ENCODE results near the gene CCSER2. TPM values are rescaled to one million over a fixed set of nuclear protein-coding genes. Genes with fewer than 3 reads are reported as not detected.

Gene CCSER2
- total RNA-seq, 4 donors from 2014 or later: 60.5 to 80.6 (median 63.1) TPM

DNA sequence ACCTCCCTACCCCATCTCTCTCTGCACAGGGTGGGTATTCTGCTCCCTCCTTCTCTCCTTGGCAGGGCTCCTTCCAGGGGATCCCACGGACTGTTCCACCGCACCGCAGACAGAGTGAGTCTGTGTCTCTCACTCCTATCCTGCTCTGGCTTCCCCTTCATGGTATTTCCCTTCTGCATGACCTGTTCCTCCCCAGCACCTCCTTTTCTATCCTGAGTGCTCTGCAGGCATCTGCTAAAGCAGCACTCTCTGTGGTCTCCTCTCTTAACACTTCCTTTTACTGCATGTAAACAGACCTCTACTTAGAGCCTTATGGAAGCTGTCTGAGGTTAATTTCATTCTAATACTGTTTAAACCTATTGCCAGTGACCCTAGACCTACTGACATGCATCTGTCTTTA lies 171.5 kb downstream of the CCSER2 start:
- 62% methylated on average over 3 of the region's 3 CpGs for WGBS
- DNase-seq (ENCODE audit: extremely low spot score): no peak
- Histone ChIP-seq H3K27ac (replicated peaks in 1 of 4) (no peak overlapping the region), H3K9me3 (no peaks in the 10 kb centered on the region), H3K4me1 (peaks cover 0 to 1% (median 0%) of the 10 kb centered on the region in 4 donors), H3K4me3 (no peak overlapping the region), H3K36me3 (peaks cover 0 to 5% (median 0%) of the 10 kb centered on the region in 4 donors), H3K27me3 (no peaks in the 10 kb centered on the region)
- intact Hi-C loops (cut with DNase I): no loop called here
- no peak for TF ChIP-seq CTCF (IDR thresholded peaks at IDR 0.05)
- no peak for TF ChIP-seq POLR2AphosphoS5 (IDR thresholded peaks at IDR 0.05)

- TF ChIP-seq EP300 (IDR thresholded peaks at IDR 0.05) (no peak), POLR2A (IDR thresholded peaks at IDR 0.05; ENCODE audit: low read depth) (no peak), POLR2AphosphoS5 (IDR thresholded peaks at IDR 0.05) (no peak), CTCF (IDR thresholded peaks at IDR 0.05) (no peak)
- Histone ChIP-seq H3K27ac (replicated peaks in 1 of 4) (no peak overlapping the region), H3K36me3 (peaks cover 15 to 22% (median 19%) of the 10 kb centered on the region in 4 donors), H3K9me3 (no peaks in the 10 kb centered on the region), H3K4me1 (no peaks in the 10 kb centered on the region), H3K4me3 (no peak overlapping the region), H3K27me3 (no peaks in the 10 kb centered on the region)
- intact Hi-C loops (cut with DNase I): no loop called here
- WGBS: 89% methylated on average over 3 of the region's 3 CpGs
- DNase-seq (ENCODE audit: extremely low spot score): no peak
These were observed 181.7 kb downstream of the CCSER2 start for GRCh38 chr10:84510121-84510520.

GRCh38 chr10:84511106-84511505 lies 182.7 kb downstream of the CCSER2 start:
- intact Hi-C loops (cut with DNase I): no loop called here
- Histone ChIP-seq H3K27me3 (no peaks in the 10 kb centered on the region), H3K4me1 (no peaks in the 10 kb centered on the region), H3K27ac (replicated peaks in 1 of 4) (no peak overlapping the region), H3K36me3 (peaks cover 15 to 32% (median 21%) of the 10 kb centered on the region in 4 donors), H3K9me3 (no peaks in the 10 kb centered on the region), H3K4me3 (no peak overlapping the region)
- no peak for DNase-seq (ENCODE audit: extremely low spot score)
- TF ChIP-seq POLR2A (IDR thresholded peaks at IDR 0.05; ENCODE audit: low read depth) (no peak), CTCF (IDR thresholded peaks at IDR 0.05) (no peak), POLR2AphosphoS5 (IDR thresholded peaks at IDR 0.05) (no peak), EP300 (IDR thresholded peaks at IDR 0.05) (no peak)
- WGBS: 88% methylated on average over 2 of the region's 2 CpGs

- Histone ChIP-seq H3K27me3 (no peaks in the 10 kb centered on the region), H3K4me1 (no peaks in the 10 kb centered on the region), H3K27ac (replicated peaks in 1 of 4) (no peak overlapping the region), H3K36me3 (peaks cover 15 to 33% (median 21%) of the 10 kb centered on the region in 4 donors), H3K4me3 (no peak overlapping the region), H3K9me3 (no peaks in the 10 kb centered on the region)
- DNase-seq (ENCODE audit: extremely low spot score): no peak
- 89% methylated on average over 5 of the region's 5 CpGs for WGBS
- TF ChIP-seq POLR2A (IDR thresholded peaks at IDR 0.05; ENCODE audit: low read depth) (no peak), POLR2AphosphoS5 (IDR thresholded peaks at IDR 0.05) (no peak), EP300 (IDR thresholded peaks at IDR 0.05) (no peak), CTCF (IDR thresholded peaks at IDR 0.05) (no peak)
- intact Hi-C loops (cut with DNase I): no loop called here
These were observed 183.4 kb downstream of the CCSER2 start for GRCh38 chr10:84511709-84512285.

- no peaks in the 10 kb centered on the region for H3K27me3 ChIP-seq
- intact Hi-C loops (cut with DNase I): no loop called here
These were observed 189.2 kb downstream of the CCSER2 start for GRCh38 chr10:84517554-84517953.

More at GRCh38 chr10:84517554-84517953, 189.2 kb downstream of the CCSER2 start:
- no peak overlapping the region for H3K27ac ChIP-seq (replicated peaks in 1 of 4)
- H3K9me3 ChIP-seq: no peaks in the 10 kb centered on the region
- WGBS: 90% methylated on average over 4 of the region's 4 CpGs
- no peak overlapping the region for H3K4me3 ChIP-seq
- TF ChIP-seq POLR2AphosphoS5 (IDR thresholded peaks at IDR 0.05) (no peak), CTCF (IDR thresholded peaks at IDR 0.05) (no peak), EP300 (IDR thresholded peaks at IDR 0.05) (no peak), POLR2A (IDR thresholded peaks at IDR 0.05; ENCODE audit: low read depth) (no peak)
- no peak for DNase-seq (ENCODE audit: extremely low spot score)
- H3K36me3 ChIP-seq: peaks cover 15 to 33% (median 21%) of the 10 kb centered on the region in 4 donors
- no peaks in the 10 kb centered on the region for H3K4me1 ChIP-seq

Measured in esophagus muscularis mucosa (tissue), 4 donors.